NOMO-1 treated with DMSO at 0.1 percent for 48 hours (cell line): Measurements from ENCODE around the gene TTC1.
"Not testable (repeated sequence)": the region's sequence is repeated elsewhere in the genome, so short reads cannot be mapped to it uniquely, and the experiment has no call there.

ENCODE experiments used
- DNase-seq: peaks from one replicate; lab custom pipeline; 2025; ENCODE audit not compliant: unreplicated experiment; lab: John Stamatoyannopoulos, UW

The TTC1 gene, protein sequence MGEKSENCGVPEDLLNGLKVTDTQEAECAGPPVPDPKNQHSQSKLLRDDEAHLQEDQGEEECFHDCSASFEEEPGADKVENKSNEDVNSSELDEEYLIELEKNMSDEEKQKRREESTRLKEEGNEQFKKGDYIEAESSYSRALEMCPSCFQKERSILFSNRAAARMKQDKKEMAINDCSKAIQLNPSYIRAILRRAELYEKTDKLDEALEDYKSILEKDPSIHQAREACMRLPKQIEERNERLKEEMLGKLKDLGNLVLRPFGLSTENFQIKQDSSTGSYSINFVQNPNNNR

DNA sequence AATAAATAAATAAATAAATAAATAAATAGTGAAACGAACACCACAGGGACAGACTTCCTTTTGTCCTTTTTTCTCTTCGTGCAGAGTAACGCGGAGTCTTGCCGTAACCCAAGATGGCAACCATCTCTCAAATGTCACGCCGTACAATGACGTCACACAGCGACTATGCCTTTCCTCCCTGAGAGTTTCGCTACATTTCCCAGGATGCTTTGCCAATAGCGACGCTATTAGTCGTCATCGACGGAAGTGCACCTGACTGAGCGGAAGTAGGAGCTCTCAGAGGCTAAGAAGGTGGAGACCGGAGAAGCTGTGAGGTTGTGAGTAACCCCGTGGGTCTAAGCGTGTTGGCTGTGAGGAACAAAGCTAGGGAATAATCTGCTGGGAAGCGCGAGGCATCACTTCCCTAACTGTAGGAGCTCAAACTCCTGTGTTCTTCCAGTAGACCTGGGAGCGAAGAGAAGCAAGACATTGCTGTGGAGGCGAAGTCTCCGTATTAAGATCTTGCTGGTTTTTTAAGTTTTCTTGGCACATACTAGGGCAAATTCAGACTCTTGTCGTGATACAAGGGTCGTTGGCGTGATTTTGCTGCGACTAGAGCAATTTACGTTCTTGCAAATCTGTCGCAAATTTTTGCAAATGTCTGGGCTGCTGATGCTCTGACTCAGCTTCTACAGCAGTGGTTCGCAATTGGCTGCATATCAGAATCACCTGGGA lies at the start of gene TTC1:
TTC1 (plus strand) TSS at position 263 of the 714 bp plus-strand sequence. CDS start 1,390 bp downstream, outside the sequence.
- peak; percentile 99 for DNase-seq

DNA sequence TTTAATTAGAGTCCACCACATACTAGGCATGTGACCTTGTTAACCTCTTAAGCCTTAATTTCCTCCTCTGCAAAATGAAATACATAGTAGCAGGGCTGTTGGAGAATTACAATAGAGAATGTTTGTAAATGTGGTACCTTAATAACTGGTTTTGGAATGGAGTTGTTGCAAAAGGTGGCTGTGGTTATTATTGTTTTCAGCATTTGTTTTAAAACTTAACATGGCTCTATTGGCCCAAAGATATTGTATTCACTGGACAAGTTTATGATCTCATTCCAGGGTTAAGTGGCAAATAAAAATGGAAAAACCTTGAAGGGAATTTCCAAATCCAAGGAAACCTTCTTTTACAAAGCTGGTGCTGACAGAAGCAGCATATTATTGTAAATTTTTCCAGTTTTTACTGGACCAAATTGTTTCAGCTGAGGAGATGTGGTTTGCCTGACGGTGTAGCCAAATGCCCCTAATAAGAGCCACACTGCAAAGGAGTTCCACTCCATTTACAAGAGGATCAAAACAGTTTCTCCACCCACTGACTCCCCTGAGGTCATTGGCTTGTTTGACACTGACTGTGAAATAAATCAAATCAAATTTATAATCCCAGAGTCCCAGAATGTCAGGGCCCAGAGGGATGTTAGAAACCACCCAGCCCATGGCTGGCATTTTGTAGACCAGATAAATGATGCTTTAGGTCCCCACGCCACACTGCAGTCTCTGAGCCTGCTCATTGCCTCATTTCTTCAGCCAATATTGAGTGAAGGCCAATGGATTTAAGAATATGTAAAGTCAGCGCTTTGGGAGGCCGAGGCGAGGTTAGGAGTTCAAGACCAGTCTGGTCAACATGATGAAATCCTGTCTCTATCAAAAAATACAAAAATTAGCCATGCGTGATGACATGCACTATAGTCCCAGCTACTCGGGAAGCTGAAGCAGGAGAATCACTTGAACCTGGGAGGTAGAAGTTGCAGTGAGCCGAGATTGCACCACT lies 47.5 kb upstream of the TTC1 start:
- no peak for DNase-seq

DNA sequence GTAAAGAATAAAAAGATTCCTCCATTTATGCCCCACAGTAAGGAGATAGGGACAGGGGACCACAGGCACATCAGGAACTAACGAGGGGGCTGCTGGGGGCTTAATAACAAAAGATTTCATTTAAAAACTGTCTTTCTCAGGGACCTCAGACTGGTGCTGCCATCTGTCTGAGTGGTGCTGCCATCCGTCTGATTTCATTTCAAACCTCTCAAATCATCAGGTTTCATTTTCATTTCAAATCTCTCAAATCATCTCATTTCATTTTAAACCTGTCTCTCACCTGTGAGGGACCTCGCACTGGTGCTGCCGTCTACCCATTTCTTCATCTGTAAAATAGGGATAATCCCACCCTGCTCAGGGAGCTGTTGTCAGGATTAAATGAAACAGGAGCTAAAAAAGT lies 46.7 kb upstream of the TTC1 start:
- no peak for DNase-seq

DNA sequence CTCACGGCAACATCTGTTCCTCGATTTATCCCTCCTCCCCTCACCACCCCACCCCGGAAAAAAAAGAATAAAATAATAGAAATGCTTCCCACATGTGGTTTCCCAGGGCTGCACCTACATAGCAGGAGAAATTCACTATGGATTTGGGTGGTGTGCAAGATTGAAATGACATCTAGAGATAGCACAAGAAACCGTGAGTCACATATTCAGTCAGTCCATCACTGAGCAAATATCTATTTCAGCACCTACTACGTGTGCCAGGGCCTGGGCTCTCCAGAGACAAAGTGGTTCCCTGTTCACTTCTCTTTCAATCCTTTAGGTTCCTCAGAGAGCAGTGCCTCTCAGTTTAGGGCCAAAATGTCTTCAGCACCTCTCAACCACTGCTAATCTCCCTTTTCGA lies 45.0 kb upstream of the TTC1 start:
- DNase-seq, result no peak

DNA sequence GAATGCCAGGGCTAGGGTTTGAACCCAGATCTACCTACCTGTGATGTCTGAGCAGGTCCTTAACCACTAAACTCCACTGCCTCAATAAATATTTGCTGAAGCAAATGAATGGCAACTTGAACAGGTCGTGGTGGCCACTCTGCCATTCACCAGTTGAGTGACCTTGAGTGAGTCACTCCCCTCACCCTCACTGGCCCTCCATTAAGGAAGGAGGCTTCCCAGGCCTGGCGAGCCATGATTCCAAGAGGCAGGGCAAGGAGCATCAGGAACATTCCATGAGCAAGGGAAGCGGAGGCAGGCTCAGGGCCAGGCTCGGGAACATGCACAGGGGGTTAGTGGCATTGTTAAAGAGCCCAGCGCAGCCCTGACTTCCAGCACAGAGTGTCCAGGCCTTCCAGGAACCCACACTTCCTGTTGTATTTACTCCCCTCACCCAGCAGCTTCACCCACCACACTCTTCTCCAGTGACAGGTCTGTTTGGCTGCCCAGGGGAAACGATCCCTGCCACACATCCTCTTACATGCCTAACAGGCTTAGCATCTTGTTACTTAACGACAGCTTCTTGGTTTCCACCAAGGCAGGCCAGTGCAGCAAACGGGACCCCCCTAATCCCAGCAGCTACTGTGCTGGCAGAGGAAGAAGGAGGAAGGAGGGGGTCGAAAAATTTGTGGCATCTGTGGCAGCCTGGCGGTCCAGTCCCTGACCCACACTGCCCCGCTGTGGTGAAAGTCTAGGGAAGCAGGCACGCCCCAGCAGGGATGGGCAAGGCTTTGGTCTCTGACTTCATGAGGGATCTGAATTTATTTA lies 43.7 kb upstream of the TTC1 start:
- peak; percentile 55 for DNase-seq

DNA sequence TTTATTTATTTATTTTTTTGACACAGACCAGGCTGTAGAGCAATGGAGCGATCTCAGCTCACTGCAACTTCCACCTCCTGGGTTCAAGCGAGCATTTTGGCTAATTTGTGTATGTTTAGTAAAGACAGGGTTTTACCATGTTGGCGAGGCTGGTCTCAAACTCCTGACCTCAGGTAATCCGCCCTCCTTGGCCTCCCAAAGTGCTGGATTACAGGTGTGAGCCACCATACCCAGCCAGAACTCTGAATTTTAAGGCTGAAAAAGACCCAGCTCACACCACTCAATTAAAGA lies 43.2 kb upstream of the TTC1 start:
- not testable (repeated sequence) for DNase-seq

DNA sequence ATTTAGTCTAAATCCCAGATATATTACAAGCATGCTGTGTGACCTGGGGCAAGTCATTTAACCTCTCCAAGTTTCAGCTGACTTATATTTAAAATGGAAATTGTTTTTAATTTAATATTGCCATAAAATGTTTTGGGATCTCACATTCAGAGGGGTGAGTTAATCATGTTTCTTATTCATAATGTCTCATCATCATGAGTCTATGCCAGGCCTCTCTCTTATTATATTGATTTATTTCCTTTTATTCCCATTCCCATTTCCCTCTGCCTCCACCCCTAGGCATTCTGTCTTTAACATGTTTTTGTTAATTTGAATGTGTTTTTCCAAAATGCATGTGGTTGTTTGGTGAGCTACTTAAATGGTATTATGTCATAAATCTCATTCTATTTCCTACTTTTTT lies 39.0 kb upstream of the TTC1 start:
- DNase-seq, result no peak

DNA sequence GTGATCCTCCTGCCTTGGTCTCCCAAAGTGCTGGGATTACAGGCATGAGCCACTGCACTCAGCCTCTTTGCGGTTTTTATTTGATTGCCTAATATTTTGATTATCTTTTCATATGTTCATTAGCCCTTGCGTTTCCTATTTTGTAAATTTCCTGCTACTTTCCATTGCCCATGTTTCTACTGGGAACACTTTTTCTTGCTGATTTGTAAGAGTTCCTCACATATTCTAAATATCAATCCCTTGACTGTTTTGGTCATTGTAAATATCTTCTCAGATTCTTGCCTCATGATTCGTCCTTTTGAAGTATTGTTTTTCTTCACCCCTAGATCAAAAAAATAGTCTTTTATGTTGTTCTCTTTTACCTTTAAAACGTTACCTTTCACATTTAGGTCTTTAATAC lies 37.9 kb upstream of the TTC1 start:
- no peak for DNase-seq

DNA sequence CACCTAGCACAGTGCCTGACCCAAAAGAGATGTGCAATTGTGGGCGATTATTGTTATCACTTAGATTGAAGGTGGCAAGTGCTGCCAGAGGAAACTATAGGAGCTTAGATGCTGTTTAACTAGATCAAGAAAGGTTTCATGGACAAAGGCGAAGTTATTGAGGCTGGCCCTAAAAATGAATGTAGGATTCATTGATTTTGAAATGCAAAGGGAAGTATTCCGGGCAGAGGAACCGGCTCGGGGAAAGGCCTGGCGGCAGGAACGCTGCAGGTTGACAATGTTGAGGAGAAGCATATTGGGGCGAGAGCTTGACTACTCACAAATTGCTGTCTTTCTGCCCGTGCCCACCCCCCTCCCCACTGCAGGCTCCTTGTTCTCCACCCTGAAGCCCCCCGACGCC lies 37.4 kb upstream of the TTC1 start:
- DNase-seq, result no peak

DNA sequence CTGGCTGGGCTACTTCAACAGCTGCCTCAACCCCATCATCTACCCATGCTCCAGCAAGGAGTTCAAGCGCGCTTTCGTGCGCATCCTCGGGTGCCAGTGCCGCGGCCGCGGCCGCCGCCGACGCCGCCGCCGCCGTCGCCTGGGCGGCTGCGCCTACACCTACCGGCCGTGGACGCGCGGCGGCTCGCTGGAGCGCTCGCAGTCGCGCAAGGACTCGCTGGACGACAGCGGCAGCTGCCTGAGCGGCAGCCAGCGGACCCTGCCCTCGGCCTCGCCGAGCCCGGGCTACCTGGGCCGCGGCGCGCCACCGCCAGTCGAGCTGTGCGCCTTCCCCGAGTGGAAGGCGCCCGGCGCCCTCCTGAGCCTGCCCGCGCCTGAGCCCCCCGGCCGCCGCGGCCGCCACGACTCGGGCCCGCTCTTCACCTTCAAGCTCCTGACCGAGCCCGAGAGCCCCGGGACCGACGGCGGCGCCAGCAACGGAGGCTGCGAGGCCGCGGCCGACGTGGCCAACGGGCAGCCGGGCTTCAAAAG lies 36.9 kb upstream of the TTC1 start:
- DNase-seq, result peak; percentile 27

DNA sequence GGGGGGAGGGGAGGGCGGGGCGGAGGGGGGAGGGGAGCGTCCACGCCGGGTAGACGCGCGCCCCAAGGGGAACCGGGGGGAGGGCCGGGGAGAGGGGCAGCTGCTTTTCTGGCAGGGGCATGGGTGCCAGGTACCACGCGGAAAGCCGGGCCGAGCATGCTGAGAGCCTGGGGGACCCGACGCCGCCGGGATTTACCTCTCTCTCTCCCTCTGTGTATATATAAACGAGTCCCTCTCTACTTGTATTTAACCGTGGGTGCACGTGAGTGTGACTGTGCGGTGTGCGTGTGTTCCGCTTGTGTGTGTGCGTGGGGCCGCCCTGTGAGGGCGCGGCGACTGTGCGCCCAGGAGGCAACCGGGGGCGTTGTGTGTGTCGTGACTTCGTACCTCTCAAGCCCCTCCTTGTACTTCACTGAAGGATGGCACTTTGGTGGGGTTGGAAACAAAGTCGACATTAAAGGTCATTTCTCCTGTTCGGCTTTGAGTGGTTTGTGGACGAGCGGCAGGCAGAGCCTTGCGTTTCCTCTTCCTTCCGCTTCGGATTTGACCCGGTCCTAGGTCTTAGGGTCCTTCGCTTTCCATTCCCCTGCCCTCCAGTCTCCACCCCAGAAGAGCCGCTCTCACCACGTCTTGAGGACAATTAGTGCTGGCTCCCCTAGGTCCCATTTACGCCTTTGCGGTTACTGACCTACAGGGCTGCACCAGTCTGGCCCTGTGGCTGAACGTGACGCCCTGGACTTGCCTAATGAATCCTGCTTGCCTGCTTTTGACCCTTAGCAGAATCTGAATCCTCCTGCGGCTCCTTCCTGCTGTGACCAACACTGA lies 36.2 kb upstream of the TTC1 start:
- DNase-seq, result no peak

DNA sequence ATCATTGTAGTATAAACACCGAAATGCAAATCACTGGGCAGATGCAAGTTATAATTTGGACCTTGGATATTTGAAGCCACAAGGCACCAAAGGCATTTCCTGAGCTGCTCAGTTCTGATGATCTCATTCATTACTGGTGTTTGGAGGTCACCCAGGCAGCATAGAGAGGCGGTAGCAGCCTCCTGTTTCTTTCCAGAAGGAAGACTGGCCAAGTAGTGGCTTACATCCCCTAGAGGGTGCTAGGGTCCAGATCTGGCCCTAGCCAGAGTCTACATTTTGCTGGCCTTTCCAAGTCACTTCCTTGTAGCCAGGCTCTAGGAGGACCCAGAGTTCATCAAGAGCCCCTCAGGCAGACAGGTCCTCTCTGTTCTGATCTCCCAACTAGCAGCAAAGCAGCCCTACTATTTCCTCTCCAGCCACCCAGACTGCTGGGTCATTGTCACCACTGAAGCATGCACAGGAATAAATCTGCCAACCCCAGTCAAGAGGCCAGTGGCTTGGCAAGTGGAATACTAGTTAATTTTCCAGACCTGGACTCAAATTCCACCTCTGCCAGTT lies 33.4 kb upstream of the TTC1 start:
- no peak for DNase-seq

DNA sequence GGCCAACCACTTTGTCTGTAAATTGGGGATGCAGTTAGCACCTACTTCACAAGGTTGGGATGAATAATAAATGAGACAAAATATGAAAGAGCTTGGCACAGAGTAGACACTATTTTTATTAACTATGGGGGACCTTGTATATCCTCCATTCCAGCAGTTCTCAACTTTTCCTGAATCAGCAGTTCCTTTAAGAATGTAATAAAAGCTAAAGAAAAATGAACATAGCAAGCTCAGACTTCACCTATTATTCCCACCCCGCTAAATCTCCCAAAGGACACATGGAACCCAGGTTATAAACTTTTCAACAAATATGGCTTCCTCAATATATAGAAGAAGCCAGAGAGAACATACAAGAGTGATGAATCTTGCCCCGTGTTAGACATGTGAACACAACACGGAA lies 32.0 kb upstream of the TTC1 start:
- no peak for DNase-seq

DNA sequence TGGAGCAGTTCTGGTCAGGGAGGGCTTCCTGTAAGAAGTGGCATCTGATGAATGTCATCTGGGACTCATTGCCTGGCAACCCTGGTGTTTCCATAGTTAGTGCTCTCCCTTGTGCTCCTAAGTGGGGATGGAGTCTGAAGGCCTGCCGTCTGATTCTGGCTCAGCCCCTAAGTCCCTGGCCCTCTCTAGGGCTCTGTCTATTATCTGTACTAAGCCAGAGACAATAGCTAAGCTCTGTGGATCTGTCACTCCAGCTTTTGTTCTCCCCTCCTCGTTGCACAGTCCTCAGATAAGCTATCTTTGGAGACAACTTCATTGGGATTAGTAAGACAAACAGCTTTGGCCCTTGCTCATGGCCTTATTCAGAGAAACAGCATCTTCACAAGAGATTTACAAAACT lies 30.6 kb upstream of the TTC1 start:
- DNase-seq, result no peak

DNA sequence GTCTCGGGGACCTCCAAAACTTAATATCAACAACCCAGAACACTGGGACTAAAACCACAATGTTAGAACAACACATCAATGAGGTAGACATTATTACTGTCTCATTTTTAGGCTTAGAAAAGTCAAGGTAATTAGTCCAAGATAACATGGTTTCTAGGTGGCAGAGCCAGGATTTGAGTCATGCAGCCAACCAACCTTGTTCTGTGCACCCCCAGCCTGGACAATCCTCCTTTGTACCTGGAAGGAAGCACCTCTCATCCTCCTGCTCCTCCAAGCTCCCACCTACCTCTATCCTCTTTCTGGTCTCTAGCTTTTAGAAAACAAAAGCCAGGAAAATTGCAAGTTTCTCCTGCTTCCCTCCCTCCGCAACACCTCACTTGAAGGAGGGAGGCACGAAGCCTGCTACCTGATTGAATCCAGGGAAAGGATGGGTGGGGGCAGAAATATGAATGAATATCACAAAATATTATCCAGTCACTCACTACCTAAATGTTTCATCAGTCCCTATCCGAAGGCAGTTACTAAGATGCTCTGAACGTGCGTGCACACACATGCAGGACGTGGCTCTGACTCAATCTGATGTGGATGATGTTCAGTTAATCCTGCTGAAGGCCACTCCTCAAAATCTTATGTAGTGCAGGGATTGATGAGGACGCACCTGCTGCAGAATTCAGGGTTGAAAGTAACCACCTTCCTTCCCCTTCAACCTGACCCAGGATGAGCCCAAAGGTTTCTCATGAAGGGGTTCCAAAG lies 26.3 kb upstream of the TTC1 start:
- no peak for DNase-seq

DNA sequence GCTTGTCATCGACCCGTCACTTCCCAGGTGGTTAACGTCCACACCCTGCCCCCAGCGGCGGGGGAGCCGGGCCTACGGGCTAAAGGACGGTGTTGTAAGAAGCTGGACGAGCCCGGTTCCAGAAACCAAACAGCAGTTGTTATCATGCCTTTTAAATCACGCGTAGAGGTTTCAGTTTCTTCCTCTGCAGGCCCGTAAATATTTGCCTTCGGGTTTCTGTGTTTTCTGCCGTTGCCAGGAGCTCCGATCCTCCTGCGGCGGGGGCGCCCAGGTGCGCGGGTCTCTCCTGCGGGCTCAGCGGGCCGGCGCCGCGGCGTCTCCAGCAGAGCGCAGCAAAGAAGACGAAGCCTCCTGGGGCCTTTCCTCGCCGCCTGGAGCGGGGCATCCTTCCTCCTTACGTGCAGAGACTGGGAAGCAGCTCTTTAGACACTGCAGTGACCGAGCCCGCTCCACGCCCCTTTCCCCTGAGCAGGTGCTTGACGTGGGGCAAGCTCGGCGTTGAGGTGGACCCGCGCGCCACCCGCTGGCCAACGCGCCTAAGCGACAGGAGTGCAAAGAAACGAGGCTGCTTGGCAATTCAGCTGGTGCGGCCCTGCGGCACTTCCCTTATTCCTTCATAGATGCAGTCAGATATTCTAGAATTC lies 21.8 kb upstream of the TTC1 start:
- peak; percentile 84 for DNase-seq

DNA sequence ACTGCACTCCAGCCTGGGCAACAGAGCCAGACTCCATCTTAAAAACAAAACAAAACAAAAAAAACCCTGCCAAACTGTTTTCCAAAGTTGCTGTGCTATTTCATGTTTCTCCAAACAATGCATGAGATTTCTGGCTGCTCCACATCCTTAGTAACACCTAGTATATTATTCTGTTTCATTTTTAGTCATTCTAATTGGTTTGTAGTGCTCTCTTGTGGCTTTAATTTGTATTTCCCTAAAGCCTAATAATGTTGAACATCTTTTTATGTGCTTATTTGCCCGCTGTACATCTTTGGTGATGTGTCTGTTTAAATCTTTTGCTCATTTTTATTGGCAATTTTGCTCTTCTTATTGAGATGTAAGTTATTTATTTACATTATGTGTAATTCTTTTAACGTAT lies 18.4 kb upstream of the TTC1 start:
- DNase-seq, result no peak

DNA sequence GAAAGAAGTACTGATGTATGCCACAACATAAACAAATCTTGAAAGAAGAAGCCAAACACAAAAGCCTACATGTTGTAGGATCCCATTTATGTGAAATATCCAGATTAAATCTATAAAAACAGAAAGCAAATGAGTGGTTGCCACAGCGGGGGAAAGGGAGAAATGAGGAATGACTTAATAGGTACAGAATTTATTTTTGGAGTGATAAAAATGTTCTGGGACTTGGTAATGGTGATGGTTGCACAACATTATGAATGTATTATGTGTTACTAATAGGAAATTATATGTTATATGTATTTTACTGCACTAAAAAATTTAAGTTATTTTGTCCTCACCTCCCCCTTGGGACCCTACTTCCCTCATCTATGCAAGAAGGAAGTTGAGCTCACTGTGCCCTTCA lies 16.4 kb upstream of the TTC1 start:
- no peak for DNase-seq
